GM18499 (cell line): ENCODE data around the gene CNRIP1.
A peak's percentile ranks its signal among the peaks of the same experiment; 100 is the strongest.

Experiments used
- ATAC-seq: cut with Tn5 transposase; IDR thresholded peaks from one replicate; pipeline ENCODE4 v1.9.1; 2021; ENCODE audit warnings: moderate number of reproducible peaks; ENCODE audit not compliant: insufficient read depth, unreplicated experiment

The CNRIP1 gene

GRCh38 chr2:68252400-68253218 is 67.1 kb downstream of the CNRIP1 start, which contains the start of gene PPP3R1:
PPP3R1 (minus strand) TSS chr2:68252532; CDS start chr2:68252127, 405 bp downstream.
- ATAC-seq, result peak; percentile 48

GRCh38 chr2:68251855-68252399 is 67.8 kb downstream of the CNRIP1 start:
- ATAC-seq, result no peak

DNA sequence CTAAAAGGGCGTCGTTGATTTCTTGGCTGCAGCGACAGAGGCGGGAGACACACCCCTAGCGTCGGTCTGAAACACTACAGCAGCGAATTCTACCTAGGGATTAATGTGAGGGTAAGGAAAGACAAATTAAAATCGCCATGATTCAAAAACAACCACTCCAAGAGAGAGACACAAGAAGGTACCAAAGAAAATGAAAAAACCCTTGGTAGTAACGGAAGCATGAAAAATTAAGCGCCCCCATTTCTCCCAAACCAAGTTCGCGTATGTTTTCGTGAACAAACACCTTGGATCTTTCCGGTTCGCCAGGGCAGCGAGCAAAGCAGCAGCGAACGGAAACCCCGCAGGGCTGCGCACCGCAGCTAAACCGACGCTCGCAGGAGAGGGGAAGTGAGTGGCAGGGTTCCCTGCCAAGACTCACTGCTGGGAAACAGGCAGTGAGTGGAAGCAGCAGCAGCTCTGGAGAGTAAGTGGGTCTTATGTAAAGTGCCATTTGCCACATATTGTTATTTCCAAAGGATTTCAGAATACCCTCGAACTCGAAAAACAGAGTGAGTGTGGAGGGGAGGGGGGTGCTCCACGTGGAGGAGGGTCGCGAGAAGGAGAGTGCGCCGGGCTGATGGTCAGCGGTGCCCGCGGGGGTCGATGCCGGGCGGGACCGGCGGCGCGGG is 68.4 kb downstream of the CNRIP1 start:
- ATAC-seq, result peak; percentile 29

DNA sequence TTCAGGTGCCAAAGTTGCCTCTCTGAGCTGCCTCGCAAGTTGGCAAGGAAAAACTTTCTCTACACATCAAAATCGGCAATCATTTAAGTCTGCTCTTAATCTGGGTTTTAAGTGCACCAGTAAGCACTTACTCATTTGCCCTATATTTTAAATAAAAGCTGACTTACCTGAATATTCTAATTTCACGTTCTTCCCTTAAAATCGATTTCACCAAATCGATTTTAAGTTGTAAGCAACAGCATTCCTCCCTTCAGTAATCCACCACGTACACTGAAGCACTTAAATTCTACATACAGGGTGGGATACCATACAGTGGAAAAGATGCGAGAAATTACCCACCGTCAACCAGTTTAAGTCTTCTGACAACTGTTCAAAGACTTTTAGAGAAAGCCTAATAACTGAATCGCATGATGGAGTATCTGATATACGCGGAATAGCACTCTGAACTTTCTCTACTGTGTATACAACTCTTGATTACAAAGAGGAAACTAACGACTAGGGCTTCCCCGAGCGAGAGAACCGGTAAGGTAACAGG is 69.0 kb downstream of the CNRIP1 start:
- ATAC-seq, result no peak

GRCh38 chr2:68250196-68250595 is 69.6 kb downstream of the CNRIP1 start:
- ATAC-seq, result no peak

- ATAC-seq, result no peak
These were observed 70.9 kb downstream of the CNRIP1 start for GRCh38 chr2:68248806-68249205.

- ATAC-seq, result no peak
These were observed 71.4 kb downstream of the CNRIP1 start for GRCh38 chr2:68248361-68248760.

- ATAC-seq, result no peak
These were observed 73.4 kb downstream of the CNRIP1 start for GRCh38 chr2:68246396-68246795.

GRCh38 chr2:68245672-68246071 is 74.1 kb downstream of the CNRIP1 start:
- no peak for ATAC-seq

DNA sequence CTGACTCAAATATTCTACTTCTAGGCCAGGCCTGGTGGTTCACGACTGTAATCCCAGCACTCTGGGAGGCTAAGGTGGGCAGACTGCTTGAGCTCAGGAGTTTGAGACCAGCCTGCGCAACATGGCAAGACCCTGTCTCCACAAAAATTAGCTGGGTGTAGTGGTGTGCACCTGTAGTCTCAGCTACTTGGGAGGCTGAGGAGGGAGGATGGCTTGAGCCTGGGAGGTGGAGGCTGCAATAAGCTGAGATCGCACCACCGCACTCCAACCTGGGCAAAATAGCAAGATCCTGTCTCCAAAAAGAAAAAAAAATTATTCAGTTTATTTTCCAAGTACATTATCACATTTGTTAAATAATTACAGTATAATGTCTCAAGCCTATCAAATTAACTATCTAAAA is 74.7 kb downstream of the CNRIP1 start:
- no peak for ATAC-seq

- no peak for ATAC-seq
These were observed 75.3 kb downstream of the CNRIP1 start for GRCh38 chr2:68244456-68244855.
